Astrocyte of the hippocampus (primary cell): Measurements from ENCODE around the gene RBBP5.
A peak's percentile ranks its signal among the peaks of the same experiment; 100 is the strongest.

Source experiments
- DNase-seq: peaks from one replicate; pipeline ENCODE4 v3.0.0; 2011; ENCODE audit warnings: low read depth, low spot score

Gene RBBP5

GRCh38 chr1:205129447-205130029 is 7.8 kb upstream of the RBBP5 start:
- no peak for DNase-seq

DNA sequence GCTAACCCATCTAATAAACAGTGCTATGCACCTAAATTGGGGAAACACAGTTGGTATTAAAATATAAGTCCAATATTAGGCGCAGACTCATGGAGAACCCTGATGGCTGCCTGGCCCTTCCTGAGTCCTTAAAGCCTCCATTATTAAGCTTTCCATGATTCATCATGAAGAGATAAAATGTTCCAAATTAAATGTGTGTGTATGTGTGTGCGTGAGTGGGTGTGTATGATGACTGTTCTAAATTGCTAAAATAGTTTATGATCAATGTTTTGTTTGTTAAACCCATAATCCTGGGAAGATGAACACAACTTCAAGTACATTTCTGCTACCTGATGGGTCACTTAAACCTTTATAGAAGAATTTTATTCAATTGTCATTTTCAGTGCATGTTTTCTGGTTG is 6.3 kb upstream of the RBBP5 start:
- DNase-seq: no peak

- DNase-seq: no peak
Measured at GRCh38 chr1:205127646-205128045, 5.9 kb upstream of the RBBP5 start.

DNA sequence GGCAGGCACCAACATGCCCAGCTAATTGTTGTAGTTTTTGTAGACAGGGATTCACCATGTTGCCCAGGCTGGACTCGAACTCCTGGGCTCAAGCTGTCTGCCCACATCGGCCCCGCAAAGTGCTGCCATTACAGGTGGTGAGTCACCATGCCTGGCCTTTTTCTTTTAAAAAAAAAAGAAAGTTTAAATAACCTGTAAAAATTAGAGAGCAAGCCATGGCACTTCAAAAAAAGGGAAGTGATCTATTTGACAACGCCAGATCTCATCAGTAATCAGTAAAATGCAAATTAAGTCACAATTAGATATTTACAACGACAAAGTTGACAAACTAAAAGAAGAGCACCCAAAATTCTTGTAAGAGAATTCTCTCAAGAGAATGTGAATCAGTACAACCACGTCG is 2.9 kb upstream of the RBBP5 start:
- no peak for DNase-seq

DNA sequence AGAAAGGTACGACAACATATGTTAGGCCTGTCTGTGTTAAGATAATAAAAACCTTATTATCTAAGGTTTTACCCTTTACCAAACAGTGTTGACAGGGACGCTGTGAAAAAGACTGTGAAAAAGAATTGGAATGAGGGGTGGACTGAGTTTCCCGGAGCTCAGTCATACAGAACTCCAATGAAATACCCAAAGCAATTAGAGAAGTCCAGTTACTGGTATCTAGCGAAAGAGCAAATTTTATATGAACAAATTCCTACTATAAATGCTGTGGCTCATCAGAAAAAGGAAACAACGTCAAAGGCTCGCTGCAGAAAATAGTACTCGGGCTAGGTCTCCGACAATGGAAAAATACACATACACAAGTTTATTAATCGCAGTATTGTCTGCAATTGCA is 708 bp upstream of the RBBP5 start:
- no peak for DNase-seq

GRCh38 chr1:205118752-205119151 is 3.0 kb downstream of the RBBP5 start:
- no peak for DNase-seq

- no peak for DNase-seq
Measured at GRCh38 chr1:205111354-205111753, 10.4 kb downstream of the RBBP5 start.

DNA sequence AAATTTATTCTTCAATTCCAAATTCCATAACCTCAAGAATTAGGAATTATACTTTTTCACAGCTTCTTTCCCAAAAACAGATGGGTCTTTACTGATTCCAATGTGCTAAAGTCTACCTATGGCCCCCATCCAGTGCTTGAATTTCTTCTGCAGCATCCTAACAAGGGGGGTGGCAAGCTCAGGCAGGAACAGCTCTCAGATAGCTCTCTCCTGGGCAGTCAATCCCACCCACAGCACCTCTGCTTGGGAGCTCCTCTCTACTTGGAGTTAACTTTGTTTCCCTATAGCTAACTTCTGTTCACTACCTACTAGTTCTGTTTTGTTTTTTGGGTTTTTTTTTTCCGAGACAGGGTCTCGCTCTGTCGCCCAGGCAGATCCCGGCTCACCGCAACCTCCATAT is 12.1 kb downstream of the RBBP5 start:
- DNase-seq: no peak

- no peak for DNase-seq
Measured at GRCh38 chr1:205109269-205109668, 12.5 kb downstream of the RBBP5 start.

- DNase-seq: no peak
Measured at GRCh38 chr1:205108464-205108863, 13.3 kb downstream of the RBBP5 start.

GRCh38 chr1:205107327-205107726 is 14.5 kb downstream of the RBBP5 start:
- no peak for DNase-seq

DNA sequence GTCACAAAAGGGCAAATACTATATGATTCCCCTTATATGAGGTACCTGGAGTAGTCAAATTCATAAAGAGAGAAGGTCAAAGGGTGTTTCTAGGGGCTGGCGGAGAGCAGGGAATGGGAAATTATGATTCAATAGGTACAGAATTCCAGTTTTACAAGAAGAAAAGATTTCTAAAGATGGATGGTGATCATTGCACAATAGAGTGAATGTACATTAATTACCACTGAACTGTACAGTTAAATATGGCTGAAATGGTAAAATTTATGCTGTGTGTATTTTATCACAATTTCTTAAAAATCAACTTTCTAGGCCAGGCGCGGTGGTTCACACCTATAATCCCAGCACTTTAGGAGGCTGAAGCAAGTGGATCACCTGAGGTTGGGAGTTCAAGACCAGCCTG is 19.4 kb downstream of the RBBP5 start:
- DNase-seq: no peak

DNA sequence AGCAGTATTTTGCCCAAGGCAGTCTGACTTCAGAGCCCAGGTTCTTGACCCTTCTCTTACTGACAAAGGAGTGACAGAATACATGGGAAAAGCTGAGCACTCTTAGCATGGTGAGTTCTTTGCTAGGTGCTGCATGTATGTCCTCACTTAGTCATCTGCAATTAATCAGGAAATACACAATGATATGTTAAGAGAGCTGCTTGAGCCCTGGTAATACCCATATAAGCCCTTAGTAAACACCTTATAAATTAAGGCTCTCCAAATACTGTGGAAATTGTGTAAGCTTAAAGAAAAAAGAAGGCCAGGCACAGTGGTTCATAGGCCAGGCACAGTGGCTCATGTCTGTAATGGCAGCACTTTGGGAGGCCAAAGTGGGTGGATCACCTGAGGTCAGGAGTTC is 23.5 kb downstream of the RBBP5 start:
- no peak for DNase-seq

DNA sequence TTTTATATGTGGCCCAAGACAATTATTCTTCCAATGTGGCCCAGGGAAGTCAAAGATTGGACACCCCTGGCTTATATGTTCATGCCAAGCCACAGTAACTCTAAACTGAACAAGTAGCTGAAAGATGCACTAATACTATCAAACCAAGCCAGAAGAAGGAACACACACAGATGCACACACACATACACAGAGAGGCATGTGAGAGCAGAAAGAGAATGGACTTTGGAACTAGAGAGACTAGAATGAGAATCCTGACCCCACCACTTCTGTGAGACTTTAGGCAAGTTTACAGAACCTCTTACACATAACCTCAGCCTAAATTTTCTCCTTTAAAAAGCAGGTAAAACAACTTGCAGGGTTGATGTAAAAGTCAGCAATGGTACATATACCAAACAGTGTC is 26.4 kb downstream of the RBBP5 start:
- no peak for DNase-seq

- DNase-seq: no peak
Measured at GRCh38 chr1:205091043-205091740, 30.6 kb downstream of the RBBP5 start.

- no peak for DNase-seq
Measured at GRCh38 chr1:205088341-205088740, 33.4 kb downstream of the RBBP5 start.

- no peak for DNase-seq
Measured at GRCh38 chr1:205084360-205084759, 37.4 kb downstream of the RBBP5 start, which contains the start of gene TMEM81. Gene TMEM81, minus strand, starts transcription at chr1:205084460. Its CDS starts 140 bp downstream, at chr1:205084320.

DNA sequence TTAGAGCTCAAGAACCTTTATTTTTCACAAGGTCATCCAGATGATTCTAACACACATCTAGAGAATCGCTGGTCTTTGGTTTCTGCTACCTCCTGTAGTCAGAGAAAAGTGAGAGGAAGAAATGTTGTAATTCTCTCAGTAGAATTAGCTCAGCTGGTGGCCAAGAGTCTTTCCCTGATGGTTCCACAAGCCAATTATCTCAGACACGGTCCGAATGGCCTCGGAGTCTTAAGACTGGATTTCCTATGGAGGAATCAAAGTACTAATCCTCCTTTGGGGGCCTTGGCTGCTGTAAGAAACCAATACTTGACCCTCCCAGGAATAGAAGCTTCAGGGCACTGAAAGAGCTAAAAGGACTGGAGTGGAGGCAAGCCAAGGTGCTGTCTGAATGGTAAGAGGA is 39.3 kb downstream of the RBBP5 start:
- no peak for DNase-seq

- no peak for DNase-seq
Measured at GRCh38 chr1:205077934-205078311, 43.9 kb downstream of the RBBP5 start.

DNA sequence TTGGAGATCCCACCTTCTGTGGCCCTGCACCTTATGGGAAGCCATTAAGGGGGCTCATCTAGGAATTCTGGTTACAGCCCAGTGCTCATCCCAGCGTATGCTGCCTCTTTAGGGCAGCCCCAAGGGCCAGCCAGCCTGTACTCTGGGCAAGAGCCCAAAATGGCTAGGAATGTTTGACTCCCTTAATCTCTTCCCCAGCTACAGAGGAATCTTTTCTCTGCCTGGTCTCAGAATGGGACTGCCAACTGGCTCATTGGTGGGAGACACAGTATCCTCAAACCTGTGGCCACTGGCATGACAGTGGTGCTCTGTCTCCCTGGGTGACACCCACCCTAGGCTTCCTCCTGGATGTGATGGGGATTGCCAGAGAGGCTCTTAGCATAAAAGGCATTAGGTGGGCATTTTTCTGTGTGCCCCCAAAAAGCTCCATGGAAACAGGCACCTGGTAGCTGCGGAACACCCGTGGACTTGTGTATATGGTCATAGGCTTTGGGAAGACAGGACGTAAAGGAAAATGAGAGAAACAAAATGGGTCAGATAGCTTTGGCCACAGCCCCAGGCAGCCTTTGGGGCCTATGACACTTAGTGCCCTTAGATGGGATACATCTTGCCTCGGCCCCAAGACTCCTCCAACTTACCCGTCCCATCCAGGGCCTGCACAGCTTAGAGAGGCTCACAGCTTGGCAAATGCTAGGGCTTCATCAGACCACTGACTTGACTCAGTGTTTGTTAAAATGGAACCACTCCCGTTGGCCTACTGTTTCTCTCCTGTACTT is 44.4 kb downstream of the RBBP5 start:
- peak; percentile 41 for DNase-seq

GRCh38 chr1:205076245-205076761 is 45.5 kb downstream of the RBBP5 start:
- DNase-seq: no peak

GRCh38 chr1:205075642-205076155 is 46.1 kb downstream of the RBBP5 start:
- DNase-seq: no peak
